Mesodermal cell (in vitro differentiated cells): ENCODE measurements around the gene SFXN5.

Experiments used
- H3K27ac ChIP-seq: 2 replicates; pipeline ENCODE4 v1.7.0; 2013; ENCODE audit warnings: mild to moderate bottlenecking, low read depth, low read length, moderate library complexity; ENCODE audit not compliant: severe bottlenecking
- H3K36me3 ChIP-seq: 2 replicates; pipeline ENCODE4 v1.7.1; 2013; ENCODE audit warnings: mild to moderate bottlenecking, low read length, moderate library complexity; ENCODE audit not compliant: control insufficient read depth, insufficient read depth
- H3K4me1 ChIP-seq: one replicate; pipeline ENCODE4 v1.7.1; 2013; ENCODE audit warnings: mild to moderate bottlenecking, low read length; ENCODE audit not compliant: insufficient read depth, control insufficient read depth, poor library complexity, severe bottlenecking
- H3K4me3 ChIP-seq: 2 replicates; pipeline ENCODE4 v1.7.0; 2013; ENCODE audit warnings: low read length, control low read depth, mild to moderate bottlenecking; ENCODE audit not compliant: insufficient read depth, poor library complexity, severe bottlenecking; ENCODE audit errors: extremely low read depth
- H3K9me3 ChIP-seq: 2 replicates; pipeline ENCODE4 v1.7.1; 2013; ENCODE audit warnings: mild to moderate bottlenecking, low read length, moderate library complexity; ENCODE audit not compliant: control insufficient read depth
- whole genome bisulfite sequencing, 2 experiments: methylation state at CpG; one replicate each; pipeline ENCODE4 v1.1.5; 2013; ENCODE audit warnings: missing lambda C conversion rate in 2 of 2; ENCODE audit not compliant: insufficient coverage in 2 of 2; 5-methylcytosine and 5-hydroxymethylcytosine counted together

The SFXN5 gene

GRCh38 chr2:72958542-72959385 is 112.7 kb downstream of the SFXN5 start:
- Histone ChIP-seq H3K4me3 (no peak overlapping the region), H3K4me1 (peaks cover 20% of the 10 kb centered on the region), H3K36me3 (no peaks in the 10 kb centered on the region), H3K9me3 (no peaks in the 10 kb centered on the region), H3K27ac (no peak overlapping the region)
- 92 to 96% methylated on average over 11 to 12 of the region's 13 CpGs for WGBS, 2 experiments

DNA sequence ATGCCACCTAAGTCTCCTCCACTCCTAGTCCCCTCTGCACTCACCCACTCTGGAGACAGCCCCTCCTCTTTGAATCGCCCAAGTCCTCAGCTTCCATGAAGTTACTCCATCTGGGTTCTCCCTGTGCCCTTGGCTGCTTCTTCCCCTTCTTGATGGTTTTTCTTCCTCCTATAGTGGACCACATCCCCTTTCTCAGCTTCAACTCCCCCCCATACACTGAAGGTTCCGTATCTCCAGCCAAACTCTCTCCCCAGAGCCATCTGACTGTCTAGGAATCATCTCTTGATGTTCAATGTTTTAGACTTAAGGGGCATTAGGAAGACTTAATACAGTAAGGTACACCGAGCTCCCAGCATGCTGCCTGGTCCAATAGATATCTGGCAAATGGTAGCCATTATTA is 114.6 kb downstream of the SFXN5 start:
- Histone ChIP-seq H3K9me3 (no peaks in the 10 kb centered on the region), H3K4me1 (peaks cover 5% of the 10 kb centered on the region), H3K4me3 (no peak overlapping the region), H3K36me3 (no peaks in the 10 kb centered on the region), H3K27ac (no peak overlapping the region)
- 92 to 95% methylated on average over 1 to 2 of the region's 3 CpGs for WGBS, 2 experiments

GRCh38 chr2:72956050-72956395 is 115.5 kb downstream of the SFXN5 start:
- Histone ChIP-seq H3K4me3 (no peak overlapping the region), H3K4me1 (peaks cover 3% of the 10 kb centered on the region), H3K9me3 (no peaks in the 10 kb centered on the region), H3K27ac (no peak overlapping the region), H3K36me3 (no peaks in the 10 kb centered on the region)
- 92% methylated on average over 2 of the region's 2 CpGs; no CpG with 5 or more reads in 1 of the 2 experiments for WGBS, 2 experiments

DNA sequence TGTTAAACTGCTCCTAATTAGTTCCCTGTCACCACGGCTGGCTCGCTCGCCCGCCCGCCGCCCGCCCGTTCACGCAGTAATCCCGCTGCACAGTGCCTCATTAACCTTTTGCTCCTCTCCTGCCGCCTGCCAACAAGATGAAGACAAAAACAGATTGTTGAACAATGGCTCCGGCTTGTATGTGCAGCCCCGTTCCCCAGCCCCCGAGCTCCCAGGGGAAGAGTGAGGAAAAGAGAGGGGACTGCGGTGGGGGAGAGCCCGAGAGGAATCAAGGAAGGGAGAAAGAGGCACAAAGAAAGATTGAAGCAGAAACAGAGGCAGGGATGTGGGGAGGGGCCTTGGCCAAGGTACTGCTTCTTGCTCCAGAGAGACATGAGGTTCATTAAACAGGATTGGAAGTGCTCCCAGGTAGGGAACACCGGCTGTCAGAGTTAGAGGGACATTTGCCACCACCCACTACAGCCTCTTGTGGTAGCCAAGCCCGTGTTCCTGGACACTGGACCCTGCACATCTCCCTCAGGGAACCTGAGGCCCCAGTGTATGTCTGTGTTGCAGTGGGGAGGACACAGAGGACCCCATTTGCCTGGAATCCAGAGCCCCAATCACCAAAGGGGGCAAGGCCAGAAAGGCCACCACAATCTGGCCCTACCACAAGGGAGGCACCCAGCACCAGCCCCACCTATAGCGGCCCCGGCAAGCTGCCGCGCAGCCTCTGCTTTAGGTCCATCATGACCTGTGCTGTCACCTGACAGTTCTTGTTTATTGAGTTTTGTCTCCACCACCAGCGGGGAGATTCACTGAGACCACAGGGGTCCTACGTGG is 116.1 kb downstream of the SFXN5 start:
- 88 to 89% methylated on average over 10 to 23 of the region's 24 CpGs for WGBS, 2 experiments
- H3K4me1 ChIP-seq = peaks cover 3% of the 10 kb centered on the region
- no peak overlapping the region for H3K4me3 ChIP-seq
- H3K9me3 ChIP-seq = no peaks in the 10 kb centered on the region
- no peaks in the 10 kb centered on the region for H3K36me3 ChIP-seq
- H3K27ac ChIP-seq = no peak overlapping the region

DNA sequence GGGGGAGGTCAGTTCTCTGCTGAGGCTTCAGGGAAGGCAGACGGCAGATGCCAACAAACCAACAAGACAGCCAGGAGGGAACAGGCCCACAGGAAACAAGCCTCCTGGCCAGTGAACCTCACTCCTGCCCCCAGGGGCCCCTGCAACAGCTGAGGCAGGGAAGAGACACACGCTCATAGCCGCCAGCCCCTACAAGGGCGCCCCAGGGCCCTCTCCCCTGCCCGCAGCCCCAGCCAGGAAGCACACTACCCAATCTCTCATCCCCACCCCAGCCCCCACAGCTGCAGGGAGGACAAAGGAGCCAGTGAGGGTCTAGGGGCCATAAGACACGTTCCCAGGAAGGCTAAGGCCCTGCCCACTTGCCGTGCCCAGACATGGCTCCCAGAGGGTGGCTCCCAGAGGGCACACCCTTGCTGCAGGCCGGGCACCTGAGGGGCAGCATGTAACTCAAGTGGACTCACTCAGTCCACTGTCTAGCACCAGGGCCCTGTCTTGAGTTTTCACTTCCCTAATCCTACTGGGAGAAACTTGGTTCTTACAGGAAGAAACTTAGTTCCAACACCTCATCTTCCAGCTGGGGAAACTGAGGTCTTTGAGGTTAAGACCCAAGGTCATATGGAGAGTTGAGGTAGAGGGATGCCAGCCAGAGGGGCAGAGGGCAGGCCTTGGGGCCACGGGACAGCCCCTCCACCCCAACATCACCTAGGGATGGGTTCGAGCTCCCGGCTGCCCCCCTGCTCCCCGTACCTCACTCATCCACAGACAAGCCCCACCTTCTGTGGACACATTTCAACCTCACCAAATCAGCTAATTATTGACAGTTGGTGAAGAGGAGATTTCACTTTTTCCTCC is 116.9 kb downstream of the SFXN5 start:
- Histone ChIP-seq H3K9me3 (no peaks in the 10 kb centered on the region), H3K27ac (no peak overlapping the region), H3K4me3 (no peak overlapping the region), H3K4me1 (peaks cover 3% of the 10 kb centered on the region), H3K36me3 (no peaks in the 10 kb centered on the region)
- 87 to 97% methylated on average over 5 to 6 of the region's 12 CpGs for WGBS, 2 experiments

DNA sequence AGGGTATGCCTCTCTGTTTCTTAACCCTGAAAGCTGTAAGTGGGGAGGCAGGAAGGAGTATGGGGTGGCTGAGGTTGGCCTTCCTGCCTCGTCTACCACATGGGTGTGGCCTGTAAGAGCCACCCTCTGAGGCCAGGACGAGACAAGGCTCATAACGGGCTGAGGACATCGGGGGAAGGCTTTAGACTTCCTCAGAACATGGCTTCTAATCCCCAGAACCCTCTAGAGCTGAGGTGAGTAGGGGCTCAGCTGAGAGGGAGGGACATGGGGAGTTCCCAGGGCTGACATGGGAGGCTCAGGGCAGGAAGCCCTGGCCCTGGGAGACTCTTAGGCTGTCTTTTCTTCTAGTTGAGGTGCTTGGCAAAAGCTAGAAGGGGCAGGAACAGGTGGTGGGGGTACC is 117.5 kb downstream of the SFXN5 start:
- 86 to 96% methylated on average over 1 to 4 of the region's 4 CpGs for WGBS, 2 experiments
- peaks cover 3% of the 10 kb centered on the region for H3K4me1 ChIP-seq
- no peaks in the 10 kb centered on the region for H3K36me3 ChIP-seq
- H3K9me3 ChIP-seq = no peaks in the 10 kb centered on the region
- H3K27ac ChIP-seq = no peak overlapping the region
- no peak overlapping the region for H3K4me3 ChIP-seq

- Histone ChIP-seq H3K27ac (no peak overlapping the region), H3K4me1 (peaks cover 3% of the 10 kb centered on the region), H3K4me3 (no peak overlapping the region), H3K36me3 (no peaks in the 10 kb centered on the region), H3K9me3 (no peaks in the 10 kb centered on the region)
- 100% methylated on average over 1 of the region's 1 CpG for WGBS, 2 experiments
Measured at GRCh38 chr2:72953528-72953927, 118.0 kb downstream of the SFXN5 start.

GRCh38 chr2:72952961-72953360 is 118.6 kb downstream of the SFXN5 start:
- Histone ChIP-seq H3K27ac (no peak overlapping the region), H3K9me3 (no peaks in the 10 kb centered on the region), H3K36me3 (no peaks in the 10 kb centered on the region), H3K4me3 (no peak overlapping the region), H3K4me1 (peaks cover 3% of the 10 kb centered on the region)
- WGBS, 2 experiments = 100% methylated on average over 3 to 8 of the region's 14 CpGs

DNA sequence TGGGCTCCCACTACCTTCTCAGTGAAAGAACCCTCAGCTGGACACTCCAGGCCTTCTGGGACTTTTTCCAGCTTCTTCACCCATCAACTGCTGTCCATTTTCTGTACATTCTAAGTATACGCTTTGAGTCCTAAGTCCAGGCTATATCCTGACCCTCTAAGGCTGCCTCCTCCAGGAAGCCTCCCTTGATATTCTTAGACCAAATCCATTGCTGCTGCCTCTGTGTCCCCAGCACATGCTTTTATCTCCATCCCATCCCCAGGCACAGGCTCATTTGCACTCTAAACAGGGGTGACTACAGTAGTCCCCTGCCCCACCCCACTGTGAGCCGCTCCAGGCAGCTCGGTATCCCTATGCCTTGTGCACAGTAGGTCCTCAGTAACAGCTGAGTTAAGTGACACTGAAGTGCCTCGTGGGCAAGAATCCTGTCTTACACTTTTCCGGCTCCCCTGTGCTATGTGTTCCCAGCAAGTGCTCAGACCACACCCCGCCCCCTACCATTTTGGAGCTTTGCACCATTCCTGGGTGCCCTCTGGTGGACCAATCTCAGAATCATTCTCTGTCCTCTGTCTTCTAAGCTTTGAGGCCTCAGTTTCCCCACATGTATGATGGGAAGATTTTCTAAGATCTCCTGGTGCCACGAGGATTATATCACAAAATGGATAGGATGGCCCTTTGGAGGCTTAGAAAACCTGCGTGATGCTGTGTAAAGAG is 119.2 kb downstream of the SFXN5 start:
- H3K4me3 ChIP-seq = no peak overlapping the region
- H3K9me3 ChIP-seq = no peaks in the 10 kb centered on the region
- WGBS, 2 experiments = 76 to 84% methylated on average over 7 to 8 of the region's 8 CpGs
- H3K27ac ChIP-seq = no peak overlapping the region
- no peaks in the 10 kb centered on the region for H3K36me3 ChIP-seq
- peaks cover 3% of the 10 kb centered on the region for H3K4me1 ChIP-seq
